ENCODE measurements around the gene C10orf90.

- TF ChIP-seq POLR2A (IDR thresholded peaks at IDR 0.05) (no peak), CTCF (IDR thresholded peaks at IDR 0.05) (no peak)
Measured at GRCh38 chr10:126650161-126650560, 20.3 kb downstream of the C10orf90 start.

Data from Peyer's patch (tissue), 4 donors.